Measurements from ENCODE around the gene SPEM3.

Gene SPEM3

GRCh38 chr17:7408863-7409262 lies 19.8 kb upstream of the SPEM3 start:
- no peak for TF ChIP-seq CTCF (IDR thresholded peaks at IDR 0.05; ENCODE audit: low read depth, low read length)
- no peak for DNase-seq (ENCODE audit: extremely low read depth, low read depth)

GRCh38 chr17:7409716-7410115 lies 18.9 kb upstream of the SPEM3 start:
- DNase-seq (ENCODE audit: extremely low read depth, low read depth) = no peak
- TF ChIP-seq CTCF (IDR thresholded peaks at IDR 0.05; ENCODE audit: low read depth, low read length) = no peak

- TF ChIP-seq CTCF (IDR thresholded peaks at IDR 0.05; ENCODE audit: low read depth, low read length) = no peak
- no peak for DNase-seq (ENCODE audit: extremely low read depth, low read depth)
Measured at GRCh38 chr17:7410634-7411426, 17.8 kb upstream of the SPEM3 start.

GRCh38 chr17:7411427-7411750 lies 17.3 kb upstream of the SPEM3 start:
- TF ChIP-seq CTCF (IDR thresholded peaks at IDR 0.05; ENCODE audit: low read depth, low read length) = no peak
- DNase-seq (ENCODE audit: extremely low read depth, low read depth) = no peak

GRCh38 chr17:7413346-7413985 lies 15.2 kb upstream of the SPEM3 start:
- peak; percentile 15 for DNase-seq (ENCODE audit: extremely low read depth, low read depth)

GRCh38 chr17:7414837-7415236 lies 13.8 kb upstream of the SPEM3 start:
- TF ChIP-seq CTCF (IDR thresholded peaks at IDR 0.05; ENCODE audit: low read depth, low read length) = no peak
- DNase-seq (ENCODE audit: extremely low read depth, low read depth) = no peak

More at GRCh38 chr17:7413346-7413985, 15.2 kb upstream of the SPEM3 start:
- TF ChIP-seq CTCF (IDR thresholded peaks at IDR 0.05; ENCODE audit: low read depth, low read length) = no peak

- no peak for TF ChIP-seq CTCF (IDR thresholded peaks at IDR 0.05; ENCODE audit: low read depth, low read length)
- DNase-seq (ENCODE audit: extremely low read depth, low read depth) = no peak
Measured at GRCh38 chr17:7415784-7416183, 12.9 kb upstream of the SPEM3 start.

Data from AG09319 (cell line).